Kidney epithelial cell (primary cell): ENCODE results near the gene BBIP1. TPM values are rescaled to one million over a fixed set of nuclear protein-coding genes. Genes with fewer than 3 reads are reported as not detected.
A peak's percentile ranks its signal among the peaks of the same experiment; 100 is the strongest.

Experiments
- DNase-seq: peaks from one replicate; pipeline ENCODE4 v3.0.0-alpha.2; 2010; ENCODE audit warnings: low read depth
- H3K27me3 ChIP-seq: 2 replicates; pipeline ENCODE4 v1.6.0; 2011; ENCODE audit warnings: low read length; ENCODE audit not compliant: control insufficient read depth, insufficient read depth
- H3K36me3 ChIP-seq: 2 replicates; pipeline ENCODE4 v1.5.1; 2011; ENCODE audit warnings: low read length; ENCODE audit not compliant: control insufficient read depth, insufficient read depth
- H3K4me3 ChIP-seq: 2 replicates; pipeline ENCODE4 v1.5.1; 2011; ENCODE audit warnings: low read depth, mild to moderate bottlenecking, control low read depth, low read length
- CTCF ChIP-seq: IDR thresholded peaks from 2 replicates; pipeline ENCODE4 v1.5.1; 2011; ENCODE audit warnings: mild to moderate bottlenecking, moderate library complexity, low read length, control low read depth, inconsistent platforms; ENCODE audit not compliant: insufficient read depth, poor library complexity, severe bottlenecking
- total RNA-seq: library from RNA; depleted of rRNA; stranded (reverse); fragments of >200 nt; gene quantifications from 2 replicates; pipeline ENCODE4 v1.2.3, GENCODE V29; 2015

Gene BBIP1
- total RNA-seq = 23.6 and 24.7 TPM in 2 replicates

- peak within 1 kb of the TSS; percentile 83 for H3K4me3 ChIP-seq
- no peaks in the 10 kb centered on the region for H3K36me3 ChIP-seq
- H3K27me3 ChIP-seq = no peaks in the 10 kb centered on the region
- TF ChIP-seq CTCF = peak; percentile 4
- DNase-seq = peak; percentile 99
Measured at GRCh38 chr10:110918643-110919348, at the start of gene BBIP1. Gene BBIP1 (minus strand): TSS chr10:110919180. CDS start chr10:110918157, 1,023 bp downstream.

GRCh38 chr10:110967645-110968044 is 48.7 kb upstream of the BBIP1 start:
- no peak for TF ChIP-seq CTCF

GRCh38 chr10:110967009-110967630 is 48.1 kb upstream of the BBIP1 start:
- no peaks in the 10 kb centered on the region for H3K27me3 ChIP-seq
- H3K36me3 ChIP-seq = no peaks in the 10 kb centered on the region
- H3K4me3 ChIP-seq = no peak overlapping the region
- no peak for DNase-seq
- TF ChIP-seq CTCF = no peak

More at GRCh38 chr10:110967645-110968044, 48.7 kb upstream of the BBIP1 start:
- H3K4me3 ChIP-seq = no peak overlapping the region
- H3K36me3 ChIP-seq = no peaks in the 10 kb centered on the region
- no peak for DNase-seq
- H3K27me3 ChIP-seq = no peaks in the 10 kb centered on the region

- Histone ChIP-seq H3K4me3 (no peak overlapping the region), H3K27me3 (no peaks in the 10 kb centered on the region), H3K36me3 (no peaks in the 10 kb centered on the region)
- no peak for DNase-seq
- no peak for TF ChIP-seq CTCF
Measured at GRCh38 chr10:110966146-110966545, 47.2 kb upstream of the BBIP1 start.

- Histone ChIP-seq H3K4me3 (no peak overlapping the region), H3K36me3 (no peaks in the 10 kb centered on the region), H3K27me3 (no peaks in the 10 kb centered on the region)
- DNase-seq = no peak
- TF ChIP-seq CTCF = no peak
Measured at GRCh38 chr10:110965216-110965615, 46.2 kb upstream of the BBIP1 start.
